ENCODE data around the gene KRT6C. TPM values are rescaled to one million over a fixed set of nuclear protein-coding genes. Genes with fewer than 3 reads are reported as not detected.

The KRT6C gene
- total RNA-seq (2022; extraction: Qiagen RNA extraction; ENCODE audit: low read depth), result not detected in 5 replicates

DNA sequence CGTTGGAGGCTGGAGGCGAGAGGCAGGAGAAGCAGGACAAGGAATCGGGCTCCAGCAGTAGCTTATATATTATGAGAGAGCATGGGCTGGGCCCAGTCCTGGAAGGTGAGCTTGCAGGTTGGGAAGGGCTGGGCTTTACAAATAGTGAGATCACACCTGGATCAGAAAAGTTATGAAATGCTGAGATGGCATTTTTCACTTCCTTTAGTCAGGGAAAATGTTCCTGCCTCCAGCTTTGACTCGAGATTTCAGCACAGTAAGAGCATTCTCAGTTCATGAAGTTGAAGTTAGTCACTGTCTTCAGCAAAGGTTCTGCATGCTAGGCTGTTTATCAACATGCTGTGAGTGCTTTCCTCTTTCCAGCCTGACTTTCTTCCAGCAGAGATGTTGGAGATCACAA lies at the start of gene KRT6C:
Gene KRT6C (minus strand): TSS at position 38 of the 400 bp plus-strand sequence. CDS start 68 bp downstream, outside the sequence.

DNA sequence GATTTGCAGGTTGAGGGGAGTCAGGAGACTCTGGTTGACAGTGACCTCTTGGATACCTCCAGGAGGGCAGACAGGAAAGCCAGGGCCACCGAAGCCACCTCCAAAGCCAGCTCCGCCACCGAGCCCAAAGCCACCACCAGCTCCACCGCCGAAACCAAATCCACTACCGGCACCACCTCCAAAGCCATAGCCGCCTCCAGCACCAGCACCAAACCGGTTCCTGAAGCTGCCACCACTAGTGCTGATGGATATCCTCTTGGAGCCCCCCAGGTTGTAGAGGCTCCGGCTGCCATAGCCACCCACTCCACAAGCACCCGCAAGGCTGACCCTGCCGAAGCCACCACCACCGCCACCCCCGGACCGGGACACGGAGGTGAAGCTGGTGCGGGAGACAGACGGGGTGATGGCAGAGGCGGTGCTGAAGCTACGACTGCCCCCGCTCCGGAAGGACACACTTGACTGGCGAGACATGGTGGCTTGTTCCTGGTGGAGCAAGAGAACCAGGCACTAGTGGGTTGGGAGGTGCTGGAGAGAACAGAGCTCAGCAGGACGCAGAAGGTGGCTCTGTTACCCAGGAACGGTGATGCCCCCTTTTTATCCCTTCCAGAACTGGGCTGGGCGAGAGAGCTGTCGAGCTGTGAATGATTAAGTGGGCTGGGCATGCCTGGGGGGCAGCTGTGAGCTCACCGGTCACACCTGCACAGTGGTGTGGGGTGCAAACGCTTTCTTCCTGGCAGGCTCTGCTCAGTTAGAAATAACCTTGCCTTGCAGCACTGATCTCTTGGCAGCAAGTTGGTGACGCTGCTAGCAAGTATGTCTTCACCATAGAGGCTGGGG lies 46.4 kb upstream of the KRT6C start, which contains the start of gene KRT5:
Gene KRT5 (minus strand): TSS at position 569 of the 837 bp plus-strand sequence. CDS start 98 bp downstream, at position 471.

DNA sequence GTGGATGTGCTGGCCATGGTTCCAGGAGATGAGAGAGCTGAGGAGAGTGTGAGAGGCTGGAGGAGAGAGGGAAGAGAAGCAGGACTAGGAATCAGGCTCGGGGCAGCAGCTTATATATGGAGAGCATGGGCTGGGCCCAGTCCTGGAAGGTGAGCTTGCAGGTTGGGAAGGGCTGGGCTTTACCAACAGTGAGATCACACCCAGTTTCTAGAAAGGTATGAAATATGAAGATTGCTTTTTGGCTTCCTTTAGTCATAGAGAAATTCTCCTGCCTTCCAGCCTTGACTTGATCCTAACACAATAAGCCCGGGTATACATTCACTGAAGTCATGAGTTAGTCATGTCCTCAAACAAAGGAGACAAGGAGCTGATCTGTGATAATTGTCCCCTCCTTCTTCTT lies 19.6 kb upstream of the KRT6C start, which contains the start of gene KRT6A:
Gene KRT6A (minus strand): TSS at position 86 of the 400 bp plus-strand sequence. CDS start 69 bp downstream, at position 17.

DNA sequence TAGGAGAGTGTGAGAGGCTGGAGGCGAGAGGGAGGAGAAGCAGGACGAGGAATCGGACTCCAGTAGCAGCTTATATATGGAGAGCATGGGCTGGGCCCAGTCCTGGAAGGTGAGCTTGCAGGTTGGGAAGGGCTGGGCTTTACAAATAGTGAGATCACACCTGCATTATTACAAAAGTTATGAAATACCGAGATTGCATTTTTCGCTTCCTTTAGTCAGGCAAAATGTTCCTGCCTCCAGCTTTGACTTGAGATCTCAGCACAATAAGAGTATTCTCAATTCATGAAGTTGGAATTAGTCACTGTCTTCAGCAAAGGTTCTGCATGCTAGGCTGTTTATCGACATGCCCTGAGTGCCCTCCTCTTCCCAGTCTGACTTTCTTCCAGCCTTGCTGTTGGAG lies 21.5 kb downstream of the KRT6C start, which contains the start of gene KRT6B:
Gene KRT6B (minus strand): TSS at position 46 of the 400 bp plus-strand sequence. CDS start 68 bp downstream, outside the sequence.

DNA sequence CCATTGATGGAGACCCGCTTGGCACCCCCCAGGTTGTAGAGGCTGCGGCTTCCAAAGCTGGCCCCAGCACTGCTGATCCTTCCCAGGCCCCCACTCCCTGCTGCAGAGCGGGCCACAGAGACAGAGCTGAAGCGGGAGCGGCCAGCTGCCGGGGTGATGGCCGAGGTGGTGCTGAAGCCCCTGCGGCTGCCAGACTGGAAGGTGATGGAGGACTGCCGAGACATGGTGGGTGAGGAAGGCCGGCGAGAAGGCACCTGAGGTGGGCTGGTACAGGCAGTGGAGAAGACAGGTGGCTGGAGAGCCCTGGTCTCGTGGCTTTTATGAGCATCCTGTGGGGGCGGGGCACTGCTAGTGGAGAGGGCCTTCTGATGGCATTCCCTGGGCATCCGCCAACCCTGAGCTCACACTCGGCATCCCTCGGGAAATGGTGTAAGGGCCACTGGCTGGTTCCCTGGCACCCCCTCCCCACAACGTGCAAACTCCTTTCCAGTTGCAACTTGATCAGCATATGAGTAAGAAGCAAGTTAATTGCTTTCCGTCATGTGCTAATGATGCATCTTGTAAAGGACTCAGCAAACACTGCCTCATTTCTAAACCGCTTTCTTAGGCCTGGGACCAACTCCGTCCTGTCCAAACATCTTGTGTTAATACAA lies 39.4 kb downstream of the KRT6C start, which contains the start of gene KRT75:
Gene KRT75 (minus strand): TSS at position 291 of the 653 bp plus-strand sequence. CDS start 67 bp downstream, at position 224.

Other genes with a start within 250 kb of the KRT6C start
- 3,669 to 5,808 TPM (median 4,897 TPM) in 5 replicates for gene KRT7, start 240.6 kb downstream of the KRT6C start, total RNA-seq (2022; extraction: Qiagen RNA extraction; ENCODE audit: low read depth)
- gene KRT86, start 199.2 kb downstream of the KRT6C start, total RNA-seq (2022; extraction: Qiagen RNA extraction; ENCODE audit: low read depth), result 32.5 to 48.5 TPM (median 46.2 TPM) in 5 replicates
- gene KRT81, start 182.3 kb downstream of the KRT6C start, total RNA-seq (2022; extraction: Qiagen RNA extraction; ENCODE audit: low read depth), result 2,470 to 4,224 TPM (median 3,729 TPM) in 5 replicates
- 2.9 to 6.1 TPM (median 5.1 TPM) in 5 replicates for gene KRT83, start 152.4 kb downstream of the KRT6C start, total RNA-seq (2022; extraction: Qiagen RNA extraction; ENCODE audit: low read depth)
- not detected in 5 replicates for gene KRT85, start 106.3 kb downstream of the KRT6C start, total RNA-seq (2022; extraction: Qiagen RNA extraction; ENCODE audit: low read depth)
- not detected in 5 replicates for gene KRT84, start 88.2 kb downstream of the KRT6C start, total RNA-seq (2022; extraction: Qiagen RNA extraction; ENCODE audit: low read depth)
- gene KRT82, start 67.5 kb downstream of the KRT6C start, total RNA-seq (2022; extraction: Qiagen RNA extraction; ENCODE audit: low read depth), result not detected in 5 replicates
- 0.12 to 0.20 TPM (median 0.16 TPM) in 4 of 5 replicates, not detected in the other for gene KRT75, start 39.4 kb downstream of the KRT6C start, total RNA-seq (2022; extraction: Qiagen RNA extraction; ENCODE audit: low read depth)
- gene KRT6B, start 21.7 kb downstream of the KRT6C start, total RNA-seq (2022; extraction: Qiagen RNA extraction; ENCODE audit: low read depth), result 0.11 TPM in 1 of 5 replicates, not detected in the others
- 3.0 to 5.6 TPM (median 5.1 TPM) in 5 replicates for gene KRT6A, start 19.5 kb upstream of the KRT6C start, total RNA-seq (2022; extraction: Qiagen RNA extraction; ENCODE audit: low read depth)
- gene KRT5, start 46.6 kb upstream of the KRT6C start, total RNA-seq (2022; extraction: Qiagen RNA extraction; ENCODE audit: low read depth), result 0.20 to 0.49 TPM (median 0.25 TPM) in 5 replicates
- gene KRT71, start 79.3 kb upstream of the KRT6C start, total RNA-seq (2022; extraction: Qiagen RNA extraction; ENCODE audit: low read depth), result not detected in 5 replicates
- not detected in 5 replicates for gene KRT74, start 100.0 kb upstream of the KRT6C start, total RNA-seq (2022; extraction: Qiagen RNA extraction; ENCODE audit: low read depth)
- gene KRT72, start 127.7 kb upstream of the KRT6C start, total RNA-seq (2022; extraction: Qiagen RNA extraction; ENCODE audit: low read depth), result not detected in 5 replicates
- gene KRT73, start 144.8 kb upstream of the KRT6C start, total RNA-seq (2022; extraction: Qiagen RNA extraction; ENCODE audit: low read depth), result not detected in 5 replicates
- not detected in 5 replicates for gene KRT2, start 178.4 kb upstream of the KRT6C start, total RNA-seq (2022; extraction: Qiagen RNA extraction; ENCODE audit: low read depth)
- not detected in 5 replicates for gene KRT1, start 206.6 kb upstream of the KRT6C start, total RNA-seq (2022; extraction: Qiagen RNA extraction; ENCODE audit: low read depth)
- gene KRT77, start 229.7 kb upstream of the KRT6C start, total RNA-seq (2022; extraction: Qiagen RNA extraction; ENCODE audit: low read depth), result not detected in 5 replicates

All from A549 treated with ZK216348 at 1 μM for 4 hours (cell line).